K562 (cell line): ENCODE data around the gene ACSS1.

Experiments
- BHLHE40 ChIP-seq: IDR thresholded peaks from 2 replicates; pipeline ENCODE4 v1.6.1; 2011; ENCODE audit warnings: low read length, improper control_type of control experiment
- CTCF ChIP-seq, 3 experiments: IDR thresholded peaks in 2 of 3; conservative IDR thresholded peaks in 1 of 3; 2 replicates each; pipeline ENCODE4 v1.5.1; 2011 to 2012; ENCODE audit warnings: low read length in 3 of 3, mild to moderate bottlenecking in 3 of 3, control low read depth in 2 of 3, improper control_type of control experiment in 1 of 3, inconsistent platforms in 1 of 3, low read depth in 1 of 3, mixed read lengths in 1 of 3, moderate library complexity in 1 of 3; ENCODE audit not compliant: insufficient read depth in 2 of 3
- DMBX1 ChIP-seq: fragments of 250-450 bp; sonication (Bioruptor Pico); IDR thresholded peaks from 2 replicates; pipeline ENCODE4 v1.8.0; 2022; ENCODE audit warnings: inconsistent platforms, mild to moderate bottlenecking, moderate library complexity, borderline replicate concordance
- EGR1 ChIP-seq: fragments of 450-650 bp; conservative IDR thresholded peaks from 2 replicates; pipeline ENCODE4 v1.6.1; 2017; ENCODE audit warnings: mild to moderate bottlenecking
- ESRRA ChIP-seq: fragments of 450-650 bp; IDR thresholded peaks from 2 replicates; pipeline ENCODE4 v1.6.1; 2014; ENCODE audit warnings: low read depth, mild to moderate bottlenecking, moderate library complexity, borderline replicate concordance
- MAFG ChIP-seq: fragments of 450-650 bp; conservative IDR thresholded peaks from 2 replicates; pipeline ENCODE4 v1.6.1; 2016; ENCODE audit warnings: missing genetic modification characterization, missing compliant biosample characterization
- MAX ChIP-seq: sonication (generic); formaldehyde crosslinking; IDR thresholded peaks from 2 replicates; pipeline ENCODE4 v1.9.0; 2022; ENCODE audit warnings: mild to moderate bottlenecking, missing genetic modification reagents
- PHF8 ChIP-seq: fragments of 200-600 bp; sonication (generic); IDR thresholded peaks from 2 replicates; pipeline ENCODE4 v1.6.1; 2012; ENCODE audit warnings: mixed run types, mild to moderate bottlenecking, inconsistent platforms, low read length, moderate library complexity, borderline replicate concordance
- PTBP1 ChIP-seq: fragments of 200-400 bp; formaldehyde crosslinking; IDR thresholded peaks from 2 replicates; pipeline ENCODE4 v1.6.1; 2017; ENCODE audit warnings: low read depth, low read length
- STAT6 ChIP-seq: sonication (generic); formaldehyde crosslinking; IDR thresholded peaks from 2 replicates; pipeline ENCODE4 v1.8.1; 2023; ENCODE audit warnings: mild to moderate bottlenecking, missing genetic modification reagents
- TARDBP ChIP-seq: fragments of 450-650 bp; IDR thresholded peaks from 2 replicates; pipeline ENCODE4 v1.6.1; 2016

GRCh38 chr20:25022680-25023079, 35.3 kb downstream of the ACSS1 start:
- TF ChIP-seq BHLHE40 (no peak), STAT6 (CRISPR knock-in tag) (no peak), PHF8 (no peak), EGR1 (no peak), ESRRA (no peak), TARDBP (no peak), MAX (CRISPR knock-in tag) (no peak), MAFG (no peak), DMBX1 (CRISPR knock-in tag) (no peak), CTCF (IDR thresholded peaks at IDR 0.05 in 2 of 3, conservative IDR thresholded peaks at IDR 0.05 in 1 of 3; ENCODE audit: insufficient read depth in 2 of 3, low read depth in 1 of 3, low read length in 3 of 3) (no peak), PTBP1 (no peak)
